Stimulated activated CD4-positive, alpha-beta T cell treated with anti-CD3 and anti-CD28 coated beads, TNF-alpha, amount 100 ng/mL, for 48 hours (primary cell): ENCODE measurements around the gene HACD4.
"Not testable (repeated sequence)": the region's sequence is repeated elsewhere in the genome, so short reads cannot be mapped to it uniquely, and the experiment has no call there.

ENCODE experiments used
- DNase-seq, 3 donors: peaks; one replicate each; pipeline ENCODE4 v3.0.0-alpha.2; 2020; ENCODE audit warnings: low read depth in 3 of 3

The HACD4 gene

DNA sequence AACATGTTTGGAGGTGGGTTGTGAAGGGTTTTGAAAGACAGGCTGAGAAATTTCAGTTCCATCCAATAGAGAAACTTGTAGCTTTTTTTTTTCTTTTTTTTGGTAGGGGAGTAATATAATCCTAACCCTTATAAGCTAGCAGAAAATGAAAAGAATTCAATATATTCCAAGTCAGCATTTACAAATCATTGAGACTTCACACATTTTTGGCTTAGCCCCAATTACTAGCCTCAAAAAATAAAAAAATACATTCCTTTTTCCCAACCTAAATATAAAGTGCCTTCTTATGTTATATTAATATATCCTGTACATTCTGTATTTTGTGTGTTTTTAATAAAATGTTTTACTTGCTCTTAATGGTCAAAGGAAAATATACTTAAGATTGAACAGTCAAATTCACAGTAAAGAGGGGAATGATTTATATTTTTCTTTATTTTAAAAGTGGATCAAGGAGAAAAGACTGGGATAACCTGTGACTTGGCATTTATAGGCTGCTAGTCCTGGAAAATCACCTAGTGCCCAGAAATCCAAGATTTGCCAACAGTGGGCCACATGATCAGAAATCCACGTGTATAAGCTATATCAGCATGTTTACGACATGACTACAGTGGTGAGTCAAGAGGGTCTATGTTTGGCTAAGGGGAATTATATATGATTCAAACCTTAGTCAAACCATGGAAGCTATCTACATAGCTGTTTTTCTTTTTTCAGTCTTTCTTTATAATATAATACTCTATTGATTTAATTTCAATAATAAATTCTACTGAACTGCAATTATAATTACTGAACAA lies 14.5 kb downstream of the HACD4 start:
- no peak for DNase-seq

DNA sequence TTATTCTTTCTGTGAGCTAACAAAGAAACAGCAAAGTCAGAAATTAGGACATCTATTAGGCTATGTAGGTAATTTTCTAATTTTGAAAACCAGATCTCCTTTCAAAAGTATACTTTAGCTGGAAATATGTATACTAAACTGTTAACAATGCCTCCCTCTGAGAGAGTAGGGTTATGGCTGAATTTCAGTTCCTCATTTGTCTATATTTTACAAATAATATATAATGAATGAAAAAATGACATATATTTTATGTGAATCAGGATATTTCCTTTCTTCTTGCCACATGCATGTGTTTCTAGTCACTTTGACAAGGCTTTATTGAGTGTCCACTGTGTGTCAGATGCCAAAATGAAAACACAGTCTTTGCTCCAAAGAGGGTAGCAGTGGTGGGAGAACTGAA lies 15.4 kb downstream of the HACD4 start:
- no peak for DNase-seq

DNA sequence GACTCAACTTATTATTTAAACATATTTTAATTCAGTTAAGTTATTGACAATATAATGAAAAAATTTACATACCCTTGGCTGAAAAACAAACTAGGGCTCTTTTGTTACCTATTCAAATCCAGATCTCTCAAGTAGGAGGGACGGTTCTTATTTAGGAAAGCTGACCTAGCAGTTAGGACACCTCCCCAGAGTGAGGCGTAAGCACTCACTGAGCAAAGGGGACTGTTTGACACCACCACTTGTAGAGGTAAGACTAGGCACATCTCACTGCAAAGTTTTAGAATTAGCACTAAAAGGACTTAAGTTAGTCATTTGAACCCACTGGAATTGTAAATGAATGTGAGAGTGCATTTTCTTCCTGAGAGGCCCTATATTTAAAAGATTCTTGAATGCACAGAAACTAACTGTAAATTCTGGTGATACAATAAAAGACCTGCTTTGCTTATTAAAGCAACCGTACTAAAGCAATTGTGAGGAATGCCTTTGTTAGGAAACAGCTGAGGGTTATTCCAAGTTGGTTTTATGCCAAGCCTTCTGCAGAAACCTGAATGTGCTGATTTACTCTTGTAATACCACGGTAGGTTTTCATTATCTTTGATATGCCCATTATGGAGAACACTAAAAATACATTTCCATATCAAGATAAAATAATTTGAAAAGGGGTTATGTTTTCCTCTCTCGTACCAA lies 16.2 kb downstream of the HACD4 start:
- DNase-seq: no peak

DNA sequence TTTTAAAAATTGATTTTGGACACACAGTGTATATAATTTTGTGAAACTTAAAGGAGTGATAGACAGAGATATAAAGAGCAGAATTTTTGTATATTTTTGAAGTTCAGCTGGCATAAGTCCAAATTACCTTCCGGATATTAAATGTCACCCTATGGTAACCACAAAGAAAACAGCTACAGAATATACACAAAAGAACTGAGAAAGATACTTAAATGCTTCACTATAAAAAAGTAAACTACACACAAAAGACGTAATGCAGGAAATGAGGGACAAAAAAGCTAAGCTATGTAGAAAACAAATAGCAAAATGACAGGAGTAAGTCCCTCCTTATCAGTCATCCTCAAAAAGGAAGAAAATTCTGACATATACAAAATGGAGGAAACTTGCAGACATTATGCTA lies 29.4 kb downstream of the HACD4 start:
- no peak for DNase-seq

DNA sequence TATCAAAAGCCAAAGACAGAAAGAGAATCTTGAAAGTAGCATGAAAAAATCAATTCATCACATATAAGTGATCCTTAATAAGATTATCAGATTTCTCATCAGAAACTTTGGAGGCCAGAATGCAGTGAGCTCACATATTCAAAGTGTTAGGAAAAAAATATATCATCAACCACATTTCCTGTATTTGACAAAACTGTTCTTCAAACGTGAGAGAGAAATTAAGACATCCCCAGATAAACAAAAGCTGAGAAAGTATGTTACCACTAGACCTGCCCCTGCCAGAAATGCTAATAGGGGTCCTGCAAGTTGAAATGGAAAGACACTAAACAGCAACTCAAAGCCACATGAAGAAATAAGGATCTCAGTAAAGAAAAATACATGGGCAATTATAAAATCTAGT lies 29.9 kb downstream of the HACD4 start:
- no peak for DNase-seq

DNA sequence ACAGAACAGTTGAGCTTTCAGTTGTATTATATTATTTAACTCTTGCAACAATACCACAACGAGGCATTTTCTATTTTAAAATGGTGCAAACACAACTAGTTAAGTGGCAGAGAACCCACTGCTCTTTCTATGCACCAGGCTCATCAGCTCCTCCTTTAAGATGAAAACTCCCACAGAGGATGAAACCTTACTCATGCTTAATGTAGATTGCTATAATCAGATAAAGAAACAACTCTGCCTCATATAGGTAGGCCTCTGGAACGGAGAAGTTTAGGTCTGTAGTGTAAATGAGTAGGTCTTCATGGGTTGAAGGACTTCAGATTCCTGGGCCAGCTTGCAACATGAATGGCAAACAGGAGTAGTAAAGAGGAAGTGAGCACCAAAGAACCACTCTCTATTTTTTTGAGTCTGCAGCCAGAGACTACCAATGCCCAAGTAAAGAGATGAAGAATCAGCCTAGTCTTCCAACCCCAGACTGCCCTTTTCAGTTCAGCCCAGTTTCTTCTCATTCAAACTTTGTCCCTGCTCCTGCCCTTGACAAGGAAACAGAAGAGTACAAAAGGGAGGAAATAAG lies 33.9 kb downstream of the HACD4 start:
- DNase-seq: no peak

DNA sequence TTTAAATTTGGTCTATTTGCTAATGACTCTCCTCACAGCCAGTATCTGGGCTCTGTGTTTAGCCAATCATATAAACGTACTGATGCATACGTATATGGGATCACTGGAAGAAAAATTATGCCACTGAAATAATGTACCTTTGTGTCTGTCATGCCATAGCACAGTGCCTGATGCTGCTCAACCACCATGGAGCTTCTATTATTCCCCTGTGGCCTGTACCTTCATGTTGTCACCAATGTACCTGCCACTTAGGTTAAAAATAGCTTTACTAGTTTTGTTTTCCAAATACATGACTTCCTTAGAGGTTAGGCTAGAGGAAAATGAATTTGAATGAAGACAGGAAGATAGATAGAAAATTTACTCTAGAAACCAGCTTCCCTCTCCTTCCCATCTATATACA lies 34.6 kb downstream of the HACD4 start:
- no peak for DNase-seq

DNA sequence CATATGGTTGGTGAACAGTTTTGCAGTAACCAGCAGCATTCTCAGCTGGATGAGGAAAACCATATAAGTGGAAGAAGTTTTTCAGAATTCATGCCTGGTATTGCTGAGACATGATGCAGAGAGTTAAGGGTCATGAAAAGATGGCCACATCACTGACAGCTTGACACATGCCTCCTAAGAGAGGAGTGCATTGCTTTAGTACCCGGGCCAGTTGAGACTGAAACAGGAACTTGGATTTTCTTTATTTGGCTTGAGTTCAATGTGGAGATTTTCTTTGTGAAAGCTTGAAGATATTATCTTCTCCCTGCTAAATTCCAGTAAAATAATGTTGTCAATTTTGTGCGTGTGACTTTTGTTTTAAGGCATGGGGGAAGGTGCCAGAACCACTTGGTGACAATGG lies 35.8 kb downstream of the HACD4 start:
- no peak for DNase-seq

DNA sequence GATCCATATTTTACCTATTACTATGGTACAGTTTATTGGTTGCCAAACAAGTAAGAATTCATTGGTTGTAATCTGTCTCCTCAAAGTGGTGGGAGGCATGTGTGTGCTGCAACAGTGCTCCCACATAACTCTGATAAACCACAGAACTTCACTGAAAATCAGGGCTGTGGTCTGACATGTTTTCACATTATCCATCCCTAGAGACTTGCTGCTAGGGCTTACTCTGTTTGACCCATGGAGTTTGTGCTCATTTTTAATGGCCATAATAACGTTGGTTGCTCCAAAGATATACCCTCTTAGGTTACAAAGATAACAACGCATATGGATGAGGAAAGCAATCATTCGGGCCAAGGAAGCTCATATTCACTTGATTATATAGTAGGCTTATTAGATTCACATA lies 37.0 kb downstream of the HACD4 start:
- DNase-seq: no peak

DNA sequence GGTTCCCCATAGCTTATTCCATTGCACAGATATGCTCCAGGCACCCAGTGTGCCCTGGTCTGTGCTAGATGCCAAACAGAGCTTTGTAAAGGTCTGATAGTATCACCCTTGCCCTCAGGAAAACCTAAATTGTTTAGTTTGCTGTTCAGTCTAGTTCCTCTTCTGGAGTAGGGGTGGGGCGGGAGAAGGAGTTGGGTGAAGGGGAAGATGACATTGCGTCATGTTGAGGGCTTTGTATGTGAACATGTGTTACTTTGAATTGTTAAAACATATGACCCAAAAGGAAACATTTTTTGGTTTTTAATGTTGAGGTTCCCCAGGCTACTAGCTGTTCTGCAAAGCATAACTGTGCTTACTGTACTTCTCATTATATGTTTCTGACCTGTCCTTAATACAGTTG lies 40.6 kb downstream of the HACD4 start:
- no peak for DNase-seq

DNA sequence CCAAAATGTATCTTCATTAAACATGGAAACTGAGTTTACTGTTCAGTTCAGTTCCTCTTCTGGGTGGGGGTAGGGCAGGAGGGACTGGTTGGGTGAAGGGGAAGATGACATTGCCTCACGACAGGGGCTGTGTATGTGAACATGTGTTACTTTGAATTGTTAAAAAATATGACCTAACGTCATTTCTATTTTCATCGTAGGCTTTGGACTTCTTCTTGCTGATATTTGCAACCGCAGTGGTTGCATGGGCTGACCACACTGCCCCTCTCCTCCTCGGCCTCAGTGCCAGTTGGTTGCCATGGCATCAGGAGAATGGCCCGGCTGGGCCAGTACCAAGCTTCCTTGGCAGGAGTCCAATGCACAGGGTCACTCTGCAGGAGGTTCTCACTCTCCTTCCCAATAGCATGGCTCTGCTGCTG lies 41.5 kb downstream of the HACD4 start:
- no peak for DNase-seq

DNA sequence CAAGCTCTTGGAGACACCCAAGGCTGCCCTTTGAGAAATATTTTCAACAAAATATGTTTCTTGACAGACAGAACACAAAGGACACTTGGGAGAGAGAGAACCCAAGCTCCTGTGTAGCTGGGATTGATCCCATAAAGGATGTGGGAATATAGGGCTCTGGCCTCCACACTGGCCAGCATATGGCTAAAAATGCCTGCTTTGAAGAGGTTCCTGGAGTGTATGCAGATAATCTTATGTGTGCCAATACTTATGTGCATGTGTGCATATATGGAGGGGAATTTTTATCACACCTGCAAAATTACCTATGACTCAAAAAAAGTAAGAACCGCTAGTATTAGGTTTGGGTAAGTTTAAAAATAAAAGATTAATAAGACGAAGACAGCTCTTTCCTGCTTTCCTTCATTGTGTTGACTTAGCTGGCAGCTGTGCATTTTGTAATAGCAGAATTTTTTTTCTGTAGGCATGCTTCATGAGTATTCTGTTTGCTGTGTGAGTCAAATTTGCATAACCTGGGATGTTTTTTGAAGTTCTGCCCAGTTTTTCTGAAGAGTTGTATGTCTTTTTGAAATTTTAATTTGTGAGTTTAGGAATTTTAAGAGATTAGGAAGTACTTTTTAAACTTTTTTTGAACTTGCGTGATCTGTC lies 42.6 kb downstream of the HACD4 start:
- no peak for DNase-seq

DNA sequence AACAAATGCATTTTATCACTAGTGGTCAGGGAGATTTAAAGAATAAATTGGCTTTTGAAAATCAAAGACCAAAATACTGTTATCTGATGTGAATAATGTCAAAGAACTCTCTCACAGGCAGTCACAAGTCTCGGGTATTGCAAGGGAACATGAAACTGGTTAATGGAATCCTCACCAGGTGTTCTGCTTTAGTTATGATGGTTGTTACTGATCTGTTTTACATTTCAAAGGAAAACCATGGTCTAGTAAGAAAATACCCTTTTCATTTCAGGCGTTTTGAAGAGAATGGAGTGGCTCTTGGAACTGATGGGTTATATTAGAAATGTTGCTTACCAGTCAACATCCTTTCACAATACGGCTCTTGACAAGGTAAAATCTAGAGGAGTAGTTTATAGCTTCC lies 43.4 kb downstream of the HACD4 start:
- DNase-seq: no peak

DNA sequence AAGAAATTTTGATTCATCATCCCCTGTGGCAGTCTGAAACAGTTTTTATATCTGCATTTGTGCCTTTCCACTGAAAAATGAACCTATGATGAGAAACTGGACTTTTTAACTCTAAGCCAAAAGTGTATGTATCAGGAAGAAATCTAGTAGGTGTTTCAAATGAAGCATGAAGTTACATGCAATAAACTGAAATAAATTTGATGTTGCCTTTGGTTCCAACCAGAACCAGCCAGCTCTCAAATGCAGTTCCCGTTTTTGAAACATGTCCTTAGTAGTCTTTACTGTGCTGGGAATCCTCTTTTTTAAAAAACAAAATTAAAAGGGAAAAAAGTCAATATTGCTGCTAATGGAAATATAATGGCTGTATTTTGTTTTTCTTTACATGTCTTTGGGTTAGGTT lies 43.9 kb downstream of the HACD4 start:
- DNase-seq: no peak

DNA sequence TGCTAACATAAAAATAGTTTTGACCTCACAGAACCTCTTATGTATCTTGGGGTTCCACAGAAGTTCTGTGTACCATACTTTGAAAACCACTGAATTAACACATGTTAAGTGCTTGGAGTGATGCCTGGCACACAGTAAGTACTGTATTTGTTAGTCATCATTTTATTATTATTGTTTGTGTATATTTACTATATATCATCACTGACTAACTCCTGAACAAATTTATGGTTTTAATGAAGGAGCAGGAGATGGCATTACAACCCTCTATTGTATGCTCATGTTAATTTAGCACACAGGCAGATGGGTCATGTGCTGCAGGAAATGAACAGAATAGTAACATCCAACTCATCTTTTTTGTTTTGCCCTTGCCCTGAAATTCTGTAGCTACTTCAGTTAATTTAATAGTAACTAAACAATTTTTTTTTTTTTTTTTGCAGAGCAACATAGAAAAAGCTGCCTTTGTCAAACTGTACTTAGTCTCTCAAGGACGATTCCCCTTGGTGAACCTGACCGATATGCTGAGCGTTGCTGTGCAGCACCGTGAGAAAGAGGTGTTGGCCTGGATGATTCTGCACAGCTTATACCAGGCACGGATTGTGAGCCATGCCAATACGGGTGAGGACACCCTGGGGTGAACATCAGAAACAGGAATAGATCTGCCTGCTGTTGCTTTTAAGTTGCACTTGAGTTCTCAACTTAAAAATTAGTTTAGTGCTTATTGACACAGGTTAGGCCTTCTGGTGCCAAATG lies 45.4 kb downstream of the HACD4 start:
- no peak for DNase-seq

DNA sequence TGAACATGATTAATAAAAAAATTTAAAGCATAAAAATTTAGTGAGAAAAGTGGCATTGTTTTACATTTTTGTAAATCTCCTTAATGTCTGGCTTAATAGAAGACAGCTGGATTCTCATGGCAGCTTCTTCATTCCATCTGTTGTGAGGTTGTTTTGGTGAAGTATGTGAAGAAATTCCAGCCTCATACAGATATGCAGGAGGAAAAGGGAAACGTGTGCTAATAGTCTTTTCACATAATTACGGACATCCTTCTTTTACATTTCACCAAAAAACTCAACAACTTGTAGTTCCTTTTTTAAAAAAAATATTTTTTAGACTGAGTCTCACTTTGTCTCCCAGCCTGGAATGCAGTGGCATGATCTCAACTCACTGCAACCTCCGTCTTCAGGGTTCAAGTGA lies 46.9 kb downstream of the HACD4 start:
- DNase-seq: no peak

DNA sequence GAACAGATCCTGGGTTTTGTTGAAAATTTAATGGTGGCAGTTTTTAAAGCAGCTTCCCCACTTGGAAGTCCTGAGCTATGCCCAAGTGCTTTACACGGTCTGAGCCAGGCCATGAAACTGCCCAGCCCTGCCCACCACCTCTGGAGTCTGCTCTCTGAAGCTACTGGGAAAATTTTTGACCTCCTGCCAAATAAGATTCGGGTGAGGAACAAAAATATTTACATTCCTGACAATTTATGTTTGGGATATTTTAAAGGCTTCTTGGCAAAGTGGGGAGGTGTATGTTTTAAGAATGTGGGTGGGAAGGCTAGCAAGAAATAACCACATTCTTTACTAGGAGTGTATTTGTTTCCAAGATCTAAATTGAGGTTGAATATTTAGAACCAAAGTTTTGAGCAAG lies 50.0 kb downstream of the HACD4 start:
- no peak for DNase-seq

DNA sequence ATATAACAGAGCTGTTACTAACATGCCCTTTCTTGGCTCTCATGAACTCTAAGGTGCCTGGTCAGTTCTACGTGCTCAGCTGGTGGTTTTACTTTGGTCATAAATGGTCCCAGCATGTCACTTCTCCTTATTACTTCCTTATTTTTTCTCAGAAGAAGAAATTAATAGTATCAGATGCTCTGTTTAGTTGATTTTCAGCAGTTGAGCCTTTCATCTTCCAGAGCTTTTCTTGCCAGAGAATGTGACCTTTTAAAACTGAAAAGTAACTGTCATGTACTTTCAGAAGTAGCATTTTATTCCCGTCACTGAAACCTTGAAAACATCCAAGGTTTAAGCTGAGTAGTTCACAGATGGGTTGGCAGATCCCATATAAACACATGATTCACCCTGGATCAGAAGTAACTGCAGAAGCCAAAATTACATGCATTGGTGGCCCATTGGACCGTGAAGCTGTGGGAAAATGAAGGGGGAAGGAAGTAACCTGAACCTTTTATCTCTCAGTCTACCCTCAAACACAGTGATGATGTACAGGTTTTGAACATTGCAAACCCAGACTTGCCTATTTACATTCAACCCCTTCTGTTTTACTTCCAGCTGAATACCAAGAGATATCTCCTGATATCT lies 50.5 kb downstream of the HACD4 start:
- DNase-seq: no peak

DNA sequence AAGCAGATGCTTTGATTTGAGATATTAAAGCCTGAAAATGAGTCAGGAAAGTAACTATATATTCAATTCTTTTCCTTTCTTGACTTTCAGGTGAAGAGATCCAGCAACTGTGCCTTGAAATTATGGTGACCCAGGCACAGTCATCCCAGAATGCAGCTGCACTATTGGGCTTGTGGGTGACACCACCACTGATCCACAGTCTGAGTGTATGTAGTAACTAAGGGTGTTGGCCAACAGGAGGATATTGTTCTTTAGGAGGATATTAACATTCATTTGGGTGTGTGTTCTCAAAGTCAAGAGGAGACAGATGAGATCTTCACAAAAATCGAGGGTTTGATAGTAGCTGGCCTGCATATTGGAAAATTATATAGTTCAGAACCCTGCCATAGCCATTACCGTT lies 53.2 kb downstream of the HACD4 start:
- no peak for DNase-seq

DNA sequence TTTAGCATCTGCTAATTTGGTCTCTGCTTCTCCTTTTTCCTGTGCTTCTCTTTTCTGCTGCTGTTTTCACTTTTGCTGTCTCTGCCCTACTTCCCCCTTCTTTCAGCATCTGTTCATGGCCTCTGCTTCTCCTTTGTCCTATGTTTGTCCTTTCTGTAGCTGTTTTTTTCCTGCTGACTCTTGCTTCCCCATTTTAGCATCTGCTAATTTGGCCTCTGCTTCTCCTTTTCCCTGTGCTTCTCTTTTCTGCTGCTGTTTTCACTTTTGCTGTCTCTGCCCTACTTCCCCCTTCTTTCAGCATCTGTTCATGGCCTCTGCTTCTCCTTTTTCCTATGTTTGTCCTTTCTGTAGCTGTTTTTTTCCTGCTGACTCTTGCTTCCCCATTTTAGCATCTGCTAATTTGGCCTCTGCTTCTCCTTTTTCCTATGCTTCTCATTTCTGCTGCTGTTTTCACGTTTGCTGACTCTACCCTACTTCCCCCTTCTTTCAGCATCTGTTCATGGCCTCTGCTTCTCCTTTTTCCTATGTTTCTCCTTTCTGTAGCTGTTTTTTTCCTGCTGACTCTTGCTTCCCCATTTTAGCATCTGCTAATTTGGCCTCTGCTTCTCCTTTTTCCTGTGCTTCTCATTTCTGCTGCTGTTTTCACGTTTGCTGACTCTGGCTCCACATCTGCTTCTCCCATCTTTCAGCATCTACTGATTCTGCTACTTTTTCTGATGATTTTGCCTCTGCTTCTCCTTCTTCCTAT lies 57.1 kb downstream of the HACD4 start:
- not testable (repeated sequence) for DNase-seq
